ENCODE results near the gene ARFGEF3. TPM values are rescaled to one million over a fixed set of nuclear protein-coding genes. Genes with fewer than 3 reads are reported as not detected.

The ARFGEF3 gene
- total and polyA plus RNA-seq, 4 donors = 0.06 to 0.33 (median 0.16) TPM

- no peak overlapping the region for H3K4me3 ChIP-seq (ENCODE audit: low read depth in 1 of 3, low read length in 3 of 3)
- H3K27me3 ChIP-seq (ENCODE audit: control insufficient read depth in 4 of 4, insufficient read depth in 4 of 4, low read length in 3 of 4) = no peaks in the 10 kb centered on the region
- no peaks in the 10 kb centered on the region for H3K9me3 ChIP-seq (ENCODE audit: control insufficient read depth in 4 of 4, low read length in 3 of 4)
- H3K27ac ChIP-seq (ENCODE audit: low read depth in 1 of 2, low read length in 2 of 2) = no peak overlapping the region
- TF ChIP-seq RXRA (IDR thresholded peaks at IDR 0.05) (no peak), JUND (IDR thresholded peaks at IDR 0.05) (no peak), GABPA (IDR thresholded peaks at IDR 0.05 in 1 of 2, conservative IDR thresholded peaks at IDR 0.05 in 1 of 2) (no peak), FOXA1 (IDR thresholded peaks at IDR 0.05) (no peak), YY1 (IDR thresholded peaks at IDR 0.05) (no peak), EGR1 (IDR thresholded peaks at IDR 0.05; ENCODE audit: low read depth in 2 of 2) (no peak), RAD21 (IDR thresholded peaks at IDR 0.05) (no peak), TAF1 (conservative IDR thresholded peaks at IDR 0.05) (no peak)
- H3K9ac ChIP-seq (ENCODE audit: low read depth in 1 of 2, low read length in 2 of 2) = no peak overlapping the region
- WGBS = 85% methylated on average over 3 of the region's 3 CpGs
- peaks cover 0 to 20% (median 13%) of the 10 kb centered on the region in 4 donors for H3K4me1 ChIP-seq (ENCODE audit: control insufficient read depth in 4 of 4, insufficient read depth in 4 of 4, low read length in 3 of 4)
- no peak for DNase-seq (ENCODE audit: low spot score)
- no peaks in the 10 kb centered on the region for H3K36me3 ChIP-seq (ENCODE audit: control insufficient read depth in 4 of 4, insufficient read depth in 3 of 4, low read depth in 1 of 4, low read length in 3 of 4)
These were observed 222.0 kb downstream of the ARFGEF3 start for GRCh38 chr6:138383776-138384175.

- WGBS = 87% methylated on average over 3 of the region's 3 CpGs
These were observed 225.2 kb downstream of the ARFGEF3 start for GRCh38 chr6:138386897-138387296.

More at GRCh38 chr6:138386897-138387296, 225.2 kb downstream of the ARFGEF3 start:
- H3K27ac ChIP-seq (ENCODE audit: low read depth in 1 of 2, low read length in 2 of 2) = no peak overlapping the region
- H3K9me3 ChIP-seq (ENCODE audit: control insufficient read depth in 4 of 4, low read length in 3 of 4) = no peaks in the 10 kb centered on the region
- H3K27me3 ChIP-seq (ENCODE audit: control insufficient read depth in 4 of 4, insufficient read depth in 4 of 4, low read length in 3 of 4) = no peaks in the 10 kb centered on the region
- no peak for TF ChIP-seq REST (IDR thresholded peaks at IDR 0.05)
- no peak for TF ChIP-seq HNF4G (IDR thresholded peaks at IDR 0.05)
- no peak for TF ChIP-seq GABPA (IDR thresholded peaks at IDR 0.05 in 1 of 2, conservative IDR thresholded peaks at IDR 0.05 in 1 of 2)
- no peak for TF ChIP-seq SP1 (IDR thresholded peaks at IDR 0.05)
- TF ChIP-seq ATF3 (IDR thresholded peaks at IDR 0.05) = no peak
- TF ChIP-seq TAF1 (conservative IDR thresholded peaks at IDR 0.05) = no peak
- TF ChIP-seq MAX (IDR thresholded peaks at IDR 0.05) = no peak
- no peak for TF ChIP-seq JUND (IDR thresholded peaks at IDR 0.05)
- TF ChIP-seq HNF4A (conservative IDR thresholded peaks at IDR 0.05) = no peak
- TF ChIP-seq FOXA1 (IDR thresholded peaks at IDR 0.05) = no peak
- no peak for TF ChIP-seq FOXA2 (IDR thresholded peaks at IDR 0.05)
- no peak for TF ChIP-seq RAD21 (IDR thresholded peaks at IDR 0.05)
- no peak for TF ChIP-seq RXRA (IDR thresholded peaks at IDR 0.05)
- TF ChIP-seq NR2F2 (IDR thresholded peaks at IDR 0.05) = no peak
- TF ChIP-seq YY1 (IDR thresholded peaks at IDR 0.05) = no peak
- no peak for TF ChIP-seq EGR1 (IDR thresholded peaks at IDR 0.05; ENCODE audit: low read depth in 2 of 2)
- TF ChIP-seq ZBTB33 (IDR thresholded peaks at IDR 0.05) = no peak
- TF ChIP-seq CTCF (IDR thresholded peaks at IDR 0.05; ENCODE audit: low read depth, low read length, missing input control) = no peak
- no peak overlapping the region for H3K4me3 ChIP-seq (ENCODE audit: low read depth in 1 of 3, low read length in 3 of 3)
- H3K9ac ChIP-seq (ENCODE audit: low read depth in 1 of 2, low read length in 2 of 2) = no peak overlapping the region
- no peaks in the 10 kb centered on the region for H3K36me3 ChIP-seq (ENCODE audit: control insufficient read depth in 4 of 4, insufficient read depth in 3 of 4, low read depth in 1 of 4, low read length in 3 of 4)
- H3K4me1 ChIP-seq (ENCODE audit: control insufficient read depth in 4 of 4, insufficient read depth in 4 of 4, low read length in 3 of 4) = peaks cover 0 to 15% (median 11%) of the 10 kb centered on the region in 4 donors
- DNase-seq (ENCODE audit: low spot score) = no peak
